GM18508 (cell line): Measurements from ENCODE around the gene DRC7.

Experiments
- ATAC-seq: cut with Tn5 transposase; IDR thresholded peaks from one replicate; pipeline ENCODE4 v1.9.1; 2021; ENCODE audit warnings: moderate number of reproducible peaks; ENCODE audit not compliant: insufficient read depth, unreplicated experiment

Gene DRC7

DNA sequence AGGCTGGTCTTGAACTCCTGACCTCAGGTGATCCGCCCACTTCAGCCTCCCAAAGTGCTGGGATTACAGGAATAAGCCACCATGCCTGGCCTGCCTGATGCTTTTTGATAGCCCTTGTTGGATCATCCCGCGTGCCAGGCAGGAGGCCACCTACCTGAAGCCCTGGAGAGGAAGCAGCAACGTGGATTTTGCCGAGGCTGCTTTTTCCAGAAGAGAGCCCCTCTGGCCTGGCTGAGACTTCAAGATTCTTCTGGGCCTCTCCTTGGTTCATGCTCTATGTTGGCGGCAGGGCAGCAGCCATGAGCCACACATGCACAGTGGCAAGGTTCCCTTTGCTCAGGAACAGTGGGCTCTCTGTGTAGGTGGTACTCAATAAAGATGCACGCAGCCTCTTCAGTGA, 52.5 kb downstream of the DRC7 start:
- no peak for ATAC-seq

DNA sequence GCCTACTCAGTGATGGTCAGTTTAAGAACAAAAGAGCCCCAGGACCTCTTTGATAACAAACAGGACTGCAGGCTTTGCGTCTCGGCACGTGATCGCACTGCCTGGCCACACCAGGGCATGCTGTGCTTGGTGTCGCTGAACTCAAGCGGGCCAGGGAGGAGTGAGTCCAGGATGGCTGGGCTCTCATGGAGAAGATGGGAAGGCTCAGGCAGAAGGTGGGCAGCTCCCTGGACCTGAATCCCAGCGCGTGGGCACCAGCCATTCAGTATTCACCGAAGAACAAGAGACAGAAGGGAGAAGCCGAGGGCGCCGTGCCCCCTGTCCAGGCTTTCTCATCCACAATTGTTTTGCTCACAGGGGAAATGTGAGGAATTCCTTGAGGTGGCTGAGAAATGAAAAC, 52.9 kb downstream of the DRC7 start:
- ATAC-seq = no peak

DNA sequence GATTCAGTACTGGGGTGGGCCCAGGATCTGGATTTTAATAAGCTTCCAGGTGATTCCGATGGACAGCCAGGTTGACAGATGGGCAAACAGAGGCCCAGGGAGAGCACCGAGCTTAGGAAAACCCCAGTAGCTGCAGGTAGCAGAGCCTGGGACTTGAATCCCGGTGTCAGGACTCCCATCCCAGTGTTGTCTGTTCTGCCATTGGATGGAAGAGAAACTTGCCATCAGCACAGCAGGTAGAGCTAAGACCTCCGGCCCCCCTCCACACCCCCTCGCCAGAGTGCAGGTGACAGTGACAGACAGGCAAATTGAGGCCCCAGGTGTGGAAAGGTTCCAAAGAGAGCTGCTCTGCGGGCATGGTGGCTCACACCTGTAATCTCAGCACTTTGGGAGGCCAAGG, 53.4 kb downstream of the DRC7 start:
- ATAC-seq = no peak

DNA sequence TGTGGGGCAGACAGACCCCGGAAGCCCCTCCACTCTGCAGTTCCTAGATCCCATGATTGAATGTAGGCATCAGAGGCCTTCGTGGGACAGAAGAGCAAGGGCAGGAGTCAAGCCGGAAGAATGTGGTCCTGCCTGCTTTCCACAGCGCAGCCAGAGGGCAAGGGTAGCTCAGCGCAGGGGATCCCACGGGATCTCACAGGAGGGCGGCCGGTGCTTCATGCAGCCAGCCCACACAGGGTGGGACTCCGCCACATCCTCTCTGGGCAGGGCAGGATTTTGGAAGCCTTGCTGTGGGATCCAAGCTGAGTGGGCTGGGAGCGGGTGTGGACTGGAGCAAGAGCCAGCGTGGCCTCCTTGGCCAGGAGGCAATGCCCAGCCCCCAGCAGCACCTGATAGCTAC, 54.0 kb downstream of the DRC7 start:
- no peak for ATAC-seq

DNA sequence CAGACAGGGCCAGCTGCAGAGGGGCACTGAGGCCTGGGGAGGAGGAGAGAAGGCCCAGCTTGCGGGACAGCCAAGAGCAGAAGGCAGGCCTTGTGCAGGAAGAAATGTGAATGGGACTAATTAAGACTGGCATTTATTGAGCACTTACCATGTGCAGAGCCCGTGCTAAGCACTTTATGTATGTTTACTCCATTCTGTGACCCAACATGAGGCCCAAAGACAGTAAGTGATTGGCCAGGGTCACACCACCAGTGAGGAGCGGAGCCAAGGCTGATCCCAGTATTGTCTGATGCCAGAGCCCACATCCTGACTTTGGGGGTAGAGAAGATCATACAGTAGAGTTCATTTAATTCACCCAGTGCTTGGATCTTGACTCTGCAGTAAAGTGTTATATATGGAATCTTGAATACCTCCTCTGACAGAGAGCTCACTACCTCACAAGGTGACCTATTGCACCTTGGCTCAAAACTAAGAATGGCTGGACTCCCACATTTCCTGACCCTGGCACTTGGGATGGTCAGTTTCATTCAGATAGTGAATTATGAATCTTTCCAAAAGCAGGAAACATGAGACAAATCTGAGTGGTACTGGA, 54.6 kb downstream of the DRC7 start:
- no peak for ATAC-seq

DNA sequence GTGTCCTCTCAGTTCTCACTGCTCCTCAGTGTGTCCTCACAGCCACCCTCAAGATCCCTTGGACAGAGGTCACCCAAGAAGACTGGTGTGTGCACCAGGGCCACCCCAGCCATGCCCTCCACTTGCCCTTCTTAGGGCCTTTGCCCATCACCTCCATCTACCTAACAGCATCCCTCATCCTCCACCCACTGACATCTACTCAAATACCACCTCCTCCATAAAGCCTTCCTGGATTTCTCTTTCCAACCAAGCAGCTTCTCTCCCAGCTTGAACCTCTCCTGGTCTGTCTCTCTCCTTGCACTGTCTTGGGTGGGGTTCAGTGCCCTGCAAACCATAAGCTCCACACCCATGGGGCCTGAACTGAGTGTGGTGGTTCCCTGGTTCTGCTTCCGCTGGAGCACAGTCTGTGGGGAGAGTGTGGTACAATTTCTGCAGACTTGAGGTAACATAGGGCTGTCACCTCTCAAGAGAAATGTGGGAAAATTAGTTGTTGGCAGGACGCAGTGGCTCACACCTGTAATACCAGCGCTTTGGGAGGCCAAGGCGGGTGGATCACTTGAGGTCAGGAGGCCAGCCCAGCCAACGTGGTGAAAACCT, 55.3 kb downstream of the DRC7 start:
- no peak for ATAC-seq

DNA sequence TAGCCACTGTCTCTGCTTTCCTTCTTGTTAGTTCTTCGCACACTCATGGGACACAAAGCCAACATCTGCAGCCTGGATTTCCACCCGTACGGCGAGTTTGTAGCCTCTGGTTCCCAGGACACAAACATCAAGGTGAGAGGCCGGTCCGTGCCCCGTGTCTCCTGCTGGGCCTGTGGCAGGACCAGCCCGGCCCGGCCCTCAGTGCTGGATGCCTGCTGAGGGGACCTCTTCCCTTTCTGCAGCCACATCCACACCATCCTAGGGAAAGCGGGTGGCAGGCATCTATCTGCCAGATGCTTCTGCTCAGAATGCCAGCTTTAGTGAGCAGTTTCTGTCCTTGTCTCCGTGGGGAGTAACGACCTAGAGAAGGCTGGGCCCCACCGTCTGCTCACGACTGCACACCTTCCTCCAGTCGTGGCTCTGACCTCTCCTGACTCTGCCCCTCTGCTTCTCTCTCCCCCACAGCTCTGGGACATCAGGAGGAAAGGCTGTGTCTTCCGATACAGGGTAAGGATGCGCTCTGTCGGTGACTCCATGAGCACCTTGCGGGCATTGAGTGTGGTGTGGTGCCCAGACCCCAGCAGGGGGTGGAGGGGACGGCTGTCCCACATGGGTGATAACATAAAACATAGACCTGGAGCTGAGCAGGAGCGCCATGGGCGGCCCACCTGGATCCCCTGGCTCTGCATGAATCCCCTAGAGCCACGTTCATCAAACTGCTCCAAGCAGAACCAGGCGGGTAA, 56.4 kb downstream of the DRC7 start:
- no peak for ATAC-seq

DNA sequence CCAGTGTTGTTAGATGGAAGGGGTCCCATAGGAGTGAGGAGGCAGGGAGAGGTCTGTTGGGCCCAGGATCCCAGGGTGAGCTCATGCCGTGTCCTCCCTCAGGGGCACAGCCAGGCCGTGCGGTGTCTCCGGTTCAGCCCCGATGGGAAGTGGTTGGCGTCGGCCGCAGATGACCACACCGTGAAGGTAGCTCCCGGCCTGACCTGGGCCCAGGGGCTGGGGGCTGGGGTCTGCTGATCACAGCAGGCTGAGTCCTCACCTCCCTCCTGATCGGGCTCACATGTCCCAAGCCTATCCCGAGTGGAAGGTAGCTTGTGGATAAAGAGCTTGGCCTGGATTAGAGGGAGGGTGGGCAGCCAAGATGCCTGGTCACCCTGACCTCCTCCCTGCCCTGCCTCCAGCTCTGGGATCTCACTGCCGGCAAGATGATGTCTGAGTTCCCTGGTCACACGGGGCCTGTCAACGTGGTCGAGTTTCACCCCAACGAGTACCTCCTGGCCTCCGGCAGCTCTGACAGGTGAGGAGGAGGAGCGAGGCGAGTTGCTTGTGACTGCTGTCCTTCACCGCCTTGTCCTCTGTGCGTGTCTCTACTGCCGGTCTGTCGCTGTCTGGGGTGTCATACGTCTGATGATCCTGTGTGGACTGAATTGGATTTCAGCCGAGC, 57.1 kb downstream of the DRC7 start:
- no peak for ATAC-seq

DNA sequence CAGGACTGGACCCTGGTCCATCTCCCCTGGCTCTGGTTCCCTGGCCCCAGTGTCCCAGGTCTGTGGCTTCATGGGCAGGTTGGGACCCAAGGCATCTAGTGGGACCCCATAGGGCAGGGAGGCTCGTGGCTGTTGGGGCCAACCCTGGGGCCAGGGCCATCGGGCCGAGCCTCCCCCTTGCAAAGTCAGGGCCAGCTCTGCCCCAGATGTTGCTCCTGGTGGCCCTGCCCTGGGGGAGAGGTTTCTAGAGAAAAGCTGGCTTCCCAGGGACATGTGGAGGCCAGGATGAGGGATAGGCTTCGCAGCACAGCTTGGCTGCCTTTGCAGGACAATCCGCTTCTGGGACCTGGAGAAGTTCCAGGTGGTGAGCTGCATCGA, 57.6 kb downstream of the DRC7 start:
- ATAC-seq = no peak

DNA sequence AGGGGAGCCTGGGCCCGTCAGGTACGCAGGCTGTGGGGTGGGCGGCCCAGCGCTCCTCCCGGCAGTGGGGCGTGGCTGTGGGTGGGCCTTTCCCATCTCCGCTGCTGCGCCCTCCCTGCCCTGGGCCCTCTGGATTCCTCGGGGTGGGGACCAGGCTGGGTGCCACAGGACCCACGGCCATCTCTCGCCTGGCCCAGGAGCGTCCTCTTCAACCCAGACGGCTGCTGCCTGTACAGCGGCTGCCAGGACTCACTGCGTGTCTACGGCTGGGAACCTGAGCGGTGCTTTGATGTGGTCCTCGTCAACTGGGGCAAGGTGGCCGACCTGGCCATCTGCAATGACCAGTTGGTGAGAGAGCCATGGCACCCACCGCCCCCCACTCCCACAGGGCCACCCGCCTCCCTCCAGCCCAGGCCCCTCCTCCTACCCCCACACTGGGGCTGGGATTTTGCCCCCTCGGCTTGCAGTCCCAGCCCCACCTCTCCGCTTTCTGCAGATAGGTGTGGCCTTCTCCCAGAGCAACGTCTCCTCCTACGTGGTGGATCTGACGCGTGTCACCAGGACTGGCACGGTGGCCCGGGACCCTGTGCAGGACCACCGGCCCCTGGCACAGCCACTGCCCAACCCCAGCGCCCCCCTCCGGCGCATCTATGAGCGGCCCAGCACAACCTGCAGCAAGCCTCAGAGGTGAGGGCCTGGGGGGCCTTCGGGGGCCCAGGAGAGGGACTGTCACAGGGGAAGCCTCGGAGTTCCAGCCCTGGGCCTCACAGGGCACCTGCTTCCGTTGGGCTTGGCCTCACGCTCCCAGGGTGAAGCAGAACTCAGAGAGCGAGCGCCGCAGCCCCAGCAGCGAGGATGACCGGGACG, 58.2 kb downstream of the DRC7 start:
- no peak for ATAC-seq

DNA sequence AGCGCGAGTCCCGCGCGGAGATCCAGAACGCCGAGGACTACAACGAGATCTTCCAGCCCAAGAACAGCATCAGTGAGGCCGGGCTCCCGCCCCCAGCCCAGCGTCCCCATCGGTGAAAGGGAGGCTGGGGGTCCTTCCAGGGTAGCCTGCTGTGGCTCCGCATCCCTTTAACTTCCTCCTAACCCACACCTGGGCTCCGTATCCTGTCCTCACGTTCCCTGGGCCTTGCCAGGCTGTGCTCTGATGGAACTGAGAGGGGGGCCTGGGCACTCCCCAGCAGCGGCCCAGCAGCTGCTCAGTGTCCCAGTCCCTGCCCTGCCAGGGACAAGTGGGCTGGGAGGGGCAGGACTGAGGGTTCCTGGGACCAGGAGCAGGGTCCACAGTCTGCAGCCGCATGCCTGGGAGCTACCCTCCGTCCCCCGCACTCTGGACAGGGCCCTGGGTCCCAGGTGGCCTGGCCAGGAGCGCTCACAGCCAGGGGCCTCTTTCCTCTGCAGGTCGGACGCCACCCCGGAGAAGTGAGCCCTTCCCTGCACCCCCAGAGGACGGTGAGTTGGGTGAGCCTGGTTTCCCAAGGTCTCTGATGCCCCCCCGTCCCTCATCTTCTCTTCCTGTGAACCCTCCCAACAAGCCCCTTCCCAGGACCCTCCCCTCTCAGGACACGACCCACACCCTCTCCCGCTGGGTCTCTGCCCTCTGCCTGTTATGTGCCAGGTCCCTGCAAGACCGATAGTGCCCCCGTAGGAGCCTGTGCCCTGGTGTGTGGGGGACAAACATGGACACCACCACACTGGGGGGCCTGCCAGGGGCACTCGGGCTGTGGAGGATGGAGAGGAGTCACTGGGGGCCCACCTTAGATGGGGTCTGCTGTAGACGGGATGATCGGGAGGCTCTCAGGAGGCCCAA, 59.1 kb downstream of the DRC7 start:
- no peak for ATAC-seq

DNA sequence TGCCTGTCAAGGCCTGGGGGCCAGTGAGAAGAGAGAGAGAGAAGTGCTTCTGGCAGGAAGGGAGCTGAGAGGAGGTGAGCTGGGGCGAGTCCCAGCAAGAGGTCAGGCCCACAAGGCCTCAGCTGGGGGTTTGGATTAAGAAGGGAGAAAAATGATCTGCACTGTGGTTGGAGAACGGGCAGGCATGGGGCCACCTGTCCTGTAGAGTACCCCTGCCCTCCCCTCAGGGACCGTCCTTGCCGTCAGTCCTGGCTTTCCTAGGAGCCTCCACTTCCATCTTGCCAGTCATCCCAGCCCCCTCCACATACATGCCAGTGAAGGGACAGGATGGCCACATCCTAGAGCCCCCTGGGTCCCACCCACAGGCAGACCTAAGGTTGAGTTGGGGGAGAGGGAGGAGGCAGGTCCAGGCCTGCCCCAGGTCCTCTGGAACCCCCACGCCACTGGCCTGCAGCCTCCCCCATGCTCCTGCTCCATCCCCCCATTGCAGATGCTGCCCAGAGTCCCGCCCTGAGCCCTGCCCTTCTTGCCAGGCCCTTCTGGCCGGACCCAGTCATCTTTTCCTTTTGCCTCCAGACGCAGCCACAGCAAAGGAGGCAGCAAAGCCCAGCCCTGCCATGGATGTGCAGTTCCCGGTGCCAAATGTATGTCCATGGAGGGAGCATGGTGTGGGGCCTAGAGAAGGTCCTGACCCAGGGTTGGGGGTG, 59.9 kb downstream of the DRC7 start:
- no peak for ATAC-seq

DNA sequence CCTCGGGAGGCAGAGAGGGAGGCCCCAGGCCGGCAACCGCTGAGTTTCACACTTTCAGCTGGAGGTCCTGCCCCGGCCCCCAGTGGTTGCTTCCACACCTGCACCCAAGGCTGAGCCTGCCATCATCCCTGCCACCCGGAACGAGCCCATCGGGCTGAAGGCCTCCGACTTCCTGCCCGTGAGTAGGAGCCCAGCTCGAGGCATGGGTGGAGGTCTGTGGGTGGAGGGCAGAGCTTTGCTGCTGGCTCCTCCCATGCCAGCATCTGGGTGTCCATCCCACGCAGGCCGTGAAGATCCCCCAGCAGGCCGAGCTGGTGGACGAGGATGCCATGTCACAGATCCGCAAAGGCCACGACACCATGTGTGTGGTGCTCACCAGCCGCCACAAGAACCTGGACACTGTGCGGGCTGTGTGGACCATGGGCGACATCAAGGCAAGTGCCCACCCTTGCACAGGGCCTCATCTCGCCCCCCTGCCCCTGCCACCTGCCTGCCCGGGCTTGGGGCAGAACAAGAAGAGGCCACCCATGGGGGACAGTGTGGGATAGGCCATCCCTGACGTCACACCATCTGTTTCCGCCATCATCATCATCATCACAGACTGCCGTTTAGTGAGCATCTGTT, 60.6 kb downstream of the DRC7 start:
- ATAC-seq = no peak

DNA sequence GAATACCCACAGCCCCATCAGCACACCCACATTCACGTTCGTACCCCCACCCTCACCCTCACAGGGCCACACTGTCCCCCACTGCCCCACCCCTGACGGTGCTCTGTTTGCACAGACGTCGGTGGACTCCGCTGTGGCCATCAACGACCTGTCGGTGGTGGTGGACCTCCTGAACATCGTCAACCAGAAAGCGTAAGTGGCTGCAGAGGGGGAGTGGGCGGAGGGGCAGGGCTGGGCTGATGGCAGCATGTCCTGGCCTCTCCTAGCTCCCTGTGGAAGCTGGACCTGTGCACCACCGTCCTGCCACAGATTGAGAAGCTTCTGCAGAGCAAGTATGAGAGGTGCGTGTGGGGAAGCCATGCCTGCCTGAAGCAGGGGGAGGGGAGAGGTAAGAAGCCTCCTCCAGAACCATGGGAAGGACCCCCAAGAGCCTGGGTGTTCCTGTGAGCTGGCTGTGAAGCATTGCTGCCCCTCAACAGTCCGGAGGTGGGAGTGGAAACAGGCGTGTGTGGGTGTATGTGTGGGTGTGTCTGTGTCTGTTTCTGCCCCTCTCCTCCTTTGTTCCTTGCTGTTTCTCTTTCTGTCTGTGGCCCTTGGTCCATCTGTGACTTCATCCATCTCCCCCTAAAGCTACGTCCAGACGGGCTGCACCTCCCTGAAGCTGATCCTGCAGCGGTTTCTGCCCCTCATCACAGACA, 61.3 kb downstream of the DRC7 start:
- no peak for ATAC-seq

DNA sequence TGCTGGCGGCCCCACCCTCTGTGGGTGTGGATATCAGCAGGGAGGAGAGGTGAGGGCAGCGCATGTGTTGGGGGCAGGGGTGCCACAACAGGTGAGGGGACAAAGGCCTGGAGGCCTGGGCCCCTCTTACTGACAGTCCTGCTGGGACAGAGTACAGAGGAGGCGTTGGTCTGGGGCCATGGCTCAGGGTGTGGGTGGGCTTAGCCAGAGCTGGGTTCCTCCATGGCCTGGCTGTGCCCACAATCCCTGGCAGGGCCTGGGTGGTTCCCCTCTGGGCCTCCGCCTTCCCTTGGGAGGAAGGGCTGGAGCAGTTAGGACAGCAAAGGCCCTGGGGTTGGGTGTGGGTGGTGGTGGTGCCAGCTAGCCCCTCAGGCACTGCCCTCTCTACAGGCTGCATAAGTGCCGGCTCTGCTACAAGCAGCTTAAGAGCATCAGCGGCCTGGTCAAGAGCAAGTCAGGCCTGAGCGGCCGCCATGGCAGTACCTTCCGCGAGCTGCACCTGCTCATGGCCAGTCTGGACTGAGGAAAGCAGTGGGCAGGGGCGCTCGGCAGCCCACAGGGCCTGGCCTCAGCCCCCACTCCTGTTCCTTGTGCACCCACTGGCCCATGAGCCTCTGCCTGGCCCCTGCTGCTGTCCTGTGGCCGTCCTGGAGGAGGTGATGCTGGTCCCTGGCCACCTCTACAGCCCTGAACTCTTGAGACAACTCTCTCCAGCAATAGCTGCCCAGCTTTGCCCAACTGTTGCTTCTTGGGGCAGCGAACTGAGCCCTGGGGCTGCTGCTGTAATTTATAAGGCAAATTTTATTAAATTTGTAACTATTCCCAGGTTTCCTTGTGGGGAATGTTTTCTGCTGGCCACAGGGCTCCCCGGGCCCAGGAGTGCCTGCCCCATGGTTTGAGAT, 62.1 kb downstream of the DRC7 start:
- no peak for ATAC-seq

DNA sequence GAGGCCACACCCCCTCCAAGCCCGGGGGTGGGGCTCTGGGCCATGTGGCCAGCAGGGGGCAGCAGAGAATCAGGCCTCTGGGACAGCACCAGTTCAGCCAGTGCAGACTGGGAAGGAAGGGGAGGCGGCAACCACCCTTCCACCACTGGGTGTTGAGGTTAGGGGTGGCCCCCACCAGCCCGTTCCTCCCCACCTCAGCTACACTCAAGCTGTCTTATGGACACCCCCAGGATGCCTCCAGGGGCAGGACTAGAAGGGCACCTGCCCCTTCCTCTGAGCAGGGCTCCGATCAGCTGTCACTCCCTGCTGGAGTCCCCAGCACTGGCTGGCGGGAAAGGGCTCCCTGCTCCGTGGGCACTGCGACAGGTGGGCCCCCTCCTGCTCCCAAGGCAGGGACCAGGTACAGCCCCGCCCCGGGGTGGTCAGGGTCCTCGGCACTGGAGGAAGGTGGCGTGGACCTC, 62.8 kb downstream of the DRC7 start:
- peak; percentile 55 for ATAC-seq

DNA sequence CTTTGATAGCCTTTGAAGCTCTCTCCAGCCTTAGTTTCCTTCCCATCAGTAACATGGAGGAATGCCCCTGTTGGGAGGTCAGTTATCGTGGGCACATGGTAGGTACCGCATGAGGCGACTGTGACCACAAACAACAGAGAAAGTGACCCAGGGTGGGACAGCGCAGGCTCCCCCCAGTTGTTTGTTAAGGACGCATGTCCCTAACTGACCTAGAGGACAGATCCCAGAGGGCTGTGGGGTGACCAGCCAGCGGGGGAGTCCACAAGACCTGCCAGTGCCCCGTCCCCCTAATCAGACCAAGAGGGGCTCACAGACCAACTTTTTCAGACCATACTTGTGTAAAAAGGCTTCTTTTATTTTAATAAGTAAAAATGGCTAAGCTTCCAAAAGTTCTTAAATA, 63.3 kb downstream of the DRC7 start:
- no peak for ATAC-seq
